ENCODE data around the gene RBPJ.
A peak's percentile ranks its signal among the peaks of the same experiment; 100 is the strongest.
"Not testable (repeated sequence)": the region's sequence is repeated elsewhere in the genome, so short reads cannot be mapped to it uniquely, and the experiment has no call there.

RBPJ gene

DNA sequence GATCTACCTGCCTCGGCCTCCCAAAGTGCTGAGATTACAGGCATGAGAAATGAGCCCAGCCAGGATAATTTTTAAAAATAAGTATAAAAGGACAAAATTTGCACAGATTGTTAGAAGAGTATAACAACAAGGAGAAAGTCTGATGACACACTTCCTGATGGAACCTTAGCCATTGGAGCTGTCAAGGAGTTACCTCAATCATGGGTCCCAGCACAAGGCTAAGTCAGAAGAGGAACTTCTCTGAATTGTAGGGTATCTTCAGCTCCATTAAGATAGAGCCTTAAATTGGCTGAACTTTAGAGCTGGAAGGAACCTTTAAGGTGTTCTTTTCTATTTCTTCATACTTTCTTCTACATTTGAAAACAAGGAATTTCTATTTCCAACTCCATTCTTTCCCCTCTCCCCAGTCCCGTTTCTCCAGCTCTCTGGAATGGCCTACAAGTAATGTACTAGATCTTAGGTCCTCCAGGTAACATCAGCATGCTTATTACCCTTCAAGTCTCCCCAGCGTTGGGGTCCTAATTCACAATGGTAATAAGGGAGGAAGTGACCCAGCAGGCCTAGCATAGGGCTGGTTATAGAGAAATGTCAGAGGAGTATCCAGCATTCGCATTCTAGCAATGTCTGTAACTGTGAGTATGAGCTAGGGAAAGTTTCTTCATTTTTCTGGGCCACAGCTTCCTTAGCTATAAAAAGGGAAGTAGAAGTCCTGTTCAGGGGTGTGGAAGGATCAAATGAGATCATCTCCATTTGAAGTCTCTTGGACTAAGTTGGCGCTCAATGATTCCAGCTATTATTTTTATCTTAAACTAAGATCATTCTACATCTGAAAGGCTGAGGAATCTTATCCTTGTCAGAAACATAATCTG lies 18.5 kb upstream of the RBPJ start:
- H3K4me3 ChIP-seq (ENCODE audit: low read length in 2 of 2): no peak overlapping the region
- peaks cover 6% of the 10 kb centered on the region for H3K4me1 ChIP-seq (ENCODE audit: control insufficient read depth, insufficient read depth, low read length)
- no peaks in the 10 kb centered on the region for H3K9me3 ChIP-seq (ENCODE audit: control insufficient read depth in 2 of 2, low read length in 2 of 2)
- H3K27me3 ChIP-seq (ENCODE audit: control insufficient read depth in 1 of 2, insufficient read depth in 2 of 2, low read length in 2 of 2): no peaks in the 10 kb centered on the region
- H3K9ac ChIP-seq (ENCODE audit: low read length in 2 of 2): no peak overlapping the region
- no peak overlapping the region for H3K27ac ChIP-seq (ENCODE audit: low read length)
- H3K36me3 ChIP-seq (ENCODE audit: control insufficient read depth in 2 of 2, insufficient read depth in 2 of 2, low read length in 2 of 2): no peaks in the 10 kb centered on the region

DNA sequence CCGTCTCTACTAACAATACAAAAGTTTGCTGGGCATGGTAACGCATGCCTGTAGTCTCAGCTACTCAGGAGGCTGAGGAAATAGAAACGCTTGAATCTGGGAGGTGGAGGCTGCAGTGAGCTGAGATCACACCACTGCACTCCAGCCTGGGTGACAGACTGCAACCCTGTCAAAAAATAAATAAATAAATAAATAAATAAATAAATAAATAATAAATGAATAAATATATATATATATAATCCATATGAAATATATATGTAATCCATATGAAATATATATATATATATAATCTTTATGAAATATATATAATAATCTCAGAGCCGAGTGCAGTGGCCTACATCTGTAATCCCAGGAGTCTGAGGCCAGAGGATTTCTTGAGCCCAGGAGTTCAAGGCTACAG lies 17.8 kb upstream of the RBPJ start:
- Histone ChIP-seq H3K9me3 (ENCODE audit: control insufficient read depth in 2 of 2, low read length in 2 of 2) (no peaks in the 10 kb centered on the region), H3K27ac (ENCODE audit: low read length) (no peak overlapping the region), H3K9ac (ENCODE audit: low read length in 2 of 2) (no peak overlapping the region), H3K4me3 (ENCODE audit: low read length in 2 of 2) (no peak overlapping the region), H3K4me1 (ENCODE audit: control insufficient read depth, insufficient read depth, low read length) (peaks cover 6% of the 10 kb centered on the region), H3K36me3 (ENCODE audit: control insufficient read depth in 2 of 2, insufficient read depth in 2 of 2, low read length in 2 of 2) (no peaks in the 10 kb centered on the region), H3K27me3 (ENCODE audit: control insufficient read depth in 1 of 2, insufficient read depth in 2 of 2, low read length in 2 of 2) (no peaks in the 10 kb centered on the region)

DNA sequence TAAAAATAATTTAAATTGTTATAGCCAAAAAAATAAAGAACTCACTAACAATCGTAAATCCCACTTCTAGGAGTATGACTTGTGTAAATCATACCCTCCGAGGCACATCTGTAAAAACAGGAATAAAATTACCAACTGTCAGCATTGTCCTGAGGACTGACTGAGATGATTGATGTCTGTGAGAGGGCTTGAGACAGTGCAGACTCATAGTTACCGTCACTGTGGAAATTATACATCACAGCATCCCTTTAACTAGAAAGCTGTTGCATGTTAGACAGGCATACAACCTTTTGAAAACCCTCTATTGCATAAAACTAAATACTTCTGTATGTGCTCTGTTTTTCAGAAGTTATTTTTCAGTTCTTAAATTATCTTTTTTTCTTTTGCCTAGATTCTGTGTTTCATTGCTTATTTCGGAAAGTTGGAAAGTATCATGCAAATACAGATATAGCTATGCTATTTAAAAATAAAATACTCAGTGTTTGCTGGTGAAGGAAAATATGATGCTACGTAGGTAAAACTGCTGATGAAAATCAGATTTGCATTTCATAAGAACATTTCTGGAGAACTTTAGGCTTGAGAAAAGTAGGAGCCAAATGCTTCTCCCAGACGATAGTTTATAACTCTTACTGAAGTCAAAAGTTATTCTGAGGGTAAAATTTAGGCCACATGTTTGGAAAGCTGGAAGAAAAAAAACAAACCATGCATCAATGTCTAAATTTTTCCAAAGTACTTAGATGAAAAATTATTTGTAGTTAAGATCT lies 13.6 kb upstream of the RBPJ start:
- H3K36me3 ChIP-seq (ENCODE audit: control insufficient read depth in 2 of 2, insufficient read depth in 2 of 2, low read length in 2 of 2): no peaks in the 10 kb centered on the region
- peaks cover 3% of the 10 kb centered on the region for H3K4me1 ChIP-seq (ENCODE audit: control insufficient read depth, insufficient read depth, low read length)
- no peak overlapping the region for H3K27ac ChIP-seq (ENCODE audit: low read length)
- no peaks in the 10 kb centered on the region for H3K9me3 ChIP-seq (ENCODE audit: control insufficient read depth in 2 of 2, low read length in 2 of 2)
- H3K27me3 ChIP-seq (ENCODE audit: control insufficient read depth in 1 of 2, insufficient read depth in 2 of 2, low read length in 2 of 2): no peaks in the 10 kb centered on the region
- no peak overlapping the region for H3K9ac ChIP-seq (ENCODE audit: low read length in 2 of 2)
- peak overlapping the region in 1 of 2 donors; percentile 27 for H3K4me3 ChIP-seq (ENCODE audit: low read length in 2 of 2)

DNA sequence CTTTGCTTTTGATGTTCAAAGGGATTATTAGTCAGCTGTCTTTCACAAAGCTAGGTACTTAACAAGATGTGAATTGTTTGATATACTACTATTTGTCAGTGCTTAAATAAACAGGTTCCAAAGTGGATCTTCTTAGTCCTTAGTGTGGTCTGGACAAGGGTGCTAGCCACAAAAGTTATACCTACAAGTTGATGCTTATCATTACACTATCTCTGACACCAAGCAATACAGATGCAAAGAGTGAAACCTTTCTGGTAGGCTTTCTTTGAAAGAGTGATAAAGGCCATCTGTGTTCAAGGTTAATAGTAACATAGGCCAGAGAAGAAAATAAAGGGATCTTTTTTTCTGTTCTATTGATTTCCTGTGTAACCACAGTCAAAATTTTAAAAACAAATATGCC lies 12.2 kb upstream of the RBPJ start:
- no peaks in the 10 kb centered on the region for H3K9me3 ChIP-seq (ENCODE audit: control insufficient read depth in 2 of 2, low read length in 2 of 2)
- H3K36me3 ChIP-seq (ENCODE audit: control insufficient read depth in 2 of 2, insufficient read depth in 2 of 2, low read length in 2 of 2): no peaks in the 10 kb centered on the region
- no peak overlapping the region for H3K9ac ChIP-seq (ENCODE audit: low read length in 2 of 2)
- no peak overlapping the region for H3K4me3 ChIP-seq (ENCODE audit: low read length in 2 of 2)
- H3K27ac ChIP-seq (ENCODE audit: low read length): no peak overlapping the region
- no peaks in the 10 kb centered on the region for H3K27me3 ChIP-seq (ENCODE audit: control insufficient read depth in 1 of 2, insufficient read depth in 2 of 2, low read length in 2 of 2)
- H3K4me1 ChIP-seq (ENCODE audit: control insufficient read depth, insufficient read depth, low read length): peaks cover 3% of the 10 kb centered on the region

DNA sequence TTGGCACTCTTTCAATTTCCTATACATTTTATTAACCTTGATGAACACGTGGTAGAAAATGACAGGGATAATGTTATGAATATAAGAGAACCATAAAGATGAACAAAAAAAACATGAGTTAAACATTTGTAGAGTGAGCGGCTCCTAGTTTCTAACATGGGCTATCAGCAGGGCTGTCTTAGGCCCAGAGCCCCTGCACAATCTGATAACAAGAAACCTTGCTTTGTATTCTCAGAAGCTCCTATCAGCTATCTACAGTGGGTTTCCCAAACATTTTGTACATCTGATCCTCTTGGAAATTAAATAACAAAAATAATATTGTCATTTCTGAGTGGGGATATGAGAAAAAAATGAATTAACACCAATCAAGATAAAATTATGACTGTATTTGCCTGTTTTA lies 10.6 kb upstream of the RBPJ start:
- Histone ChIP-seq H3K4me3 (ENCODE audit: low read length in 2 of 2) (no peak overlapping the region), H3K9ac (ENCODE audit: low read length in 2 of 2) (no peak overlapping the region), H3K36me3 (ENCODE audit: control insufficient read depth in 2 of 2, insufficient read depth in 2 of 2, low read length in 2 of 2) (no peaks in the 10 kb centered on the region), H3K27ac (ENCODE audit: low read length) (no peak overlapping the region), H3K27me3 (ENCODE audit: control insufficient read depth in 1 of 2, insufficient read depth in 2 of 2, low read length in 2 of 2) (no peaks in the 10 kb centered on the region), H3K4me1 (ENCODE audit: control insufficient read depth, insufficient read depth, low read length) (peaks cover 3% of the 10 kb centered on the region), H3K9me3 (ENCODE audit: control insufficient read depth in 2 of 2, low read length in 2 of 2) (no peaks in the 10 kb centered on the region)

DNA sequence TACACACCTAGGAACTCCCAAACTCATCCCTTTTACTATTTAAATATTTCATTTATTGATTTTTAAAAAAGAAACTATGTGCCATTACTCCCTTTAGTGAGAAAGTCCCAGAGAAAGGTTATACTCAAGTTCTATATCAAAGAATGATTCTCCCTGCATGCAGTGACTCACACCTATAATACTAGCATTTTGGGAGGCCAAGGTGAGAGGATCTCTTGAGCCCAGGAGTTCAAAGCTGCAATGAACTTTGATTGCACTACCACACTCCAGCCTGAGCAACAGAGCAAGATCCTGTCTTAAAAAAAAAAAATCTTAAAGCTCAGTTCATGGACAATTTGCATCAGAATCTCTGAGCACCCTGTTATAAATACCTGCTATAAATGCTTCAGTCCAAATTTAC lies 9.2 kb upstream of the RBPJ start:
- Histone ChIP-seq H3K36me3 (ENCODE audit: control insufficient read depth in 2 of 2, insufficient read depth in 2 of 2, low read length in 2 of 2) (no peaks in the 10 kb centered on the region), H3K4me3 (ENCODE audit: low read length in 2 of 2) (no peak overlapping the region), H3K9me3 (ENCODE audit: control insufficient read depth in 2 of 2, low read length in 2 of 2) (no peaks in the 10 kb centered on the region), H3K4me1 (ENCODE audit: control insufficient read depth, insufficient read depth, low read length) (peaks cover 3% of the 10 kb centered on the region), H3K27me3 (ENCODE audit: control insufficient read depth in 1 of 2, insufficient read depth in 2 of 2, low read length in 2 of 2) (no peaks in the 10 kb centered on the region), H3K9ac (ENCODE audit: low read length in 2 of 2) (no peak overlapping the region), H3K27ac (ENCODE audit: low read length) (no peak overlapping the region)

DNA sequence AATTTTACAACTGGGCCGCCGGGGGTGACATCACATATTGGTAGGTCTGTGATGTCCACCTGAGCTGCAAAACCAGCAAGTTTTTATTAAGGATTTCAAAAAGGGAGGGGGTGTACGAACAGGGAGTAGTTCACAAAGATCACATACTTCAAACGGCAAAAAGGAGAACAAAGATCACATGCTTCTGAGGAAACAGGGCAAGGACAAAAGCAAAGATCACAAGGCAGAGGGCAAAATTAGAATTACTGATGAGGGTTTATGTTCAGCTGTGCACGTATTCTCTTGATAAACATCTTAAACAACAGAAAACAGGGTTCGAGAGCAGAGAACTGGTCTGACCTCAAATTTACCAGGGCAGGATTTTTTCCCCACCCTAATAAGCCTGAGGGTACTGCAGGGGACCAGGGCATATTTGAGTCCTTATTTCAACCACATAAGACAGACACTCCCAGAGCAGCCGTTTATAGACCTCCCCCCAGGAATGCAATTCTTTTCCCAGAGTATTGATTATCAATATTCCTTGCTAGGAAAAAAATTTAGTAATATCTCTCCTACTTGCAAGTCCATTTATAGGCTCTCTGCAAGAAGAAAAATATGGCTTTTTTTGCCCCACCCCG lies 5.4 kb upstream of the RBPJ start:
- not testable (repeated sequence) for H3K4me3 ChIP-seq (ENCODE audit: low read length in 2 of 2); H3K36me3 ChIP-seq (ENCODE audit: control insufficient read depth in 2 of 2, insufficient read depth in 2 of 2, low read length in 2 of 2); H3K9me3 ChIP-seq (ENCODE audit: control insufficient read depth in 2 of 2, low read length in 2 of 2); H3K9ac ChIP-seq (ENCODE audit: low read length in 2 of 2); H3K27me3 ChIP-seq (ENCODE audit: control insufficient read depth in 1 of 2, insufficient read depth in 2 of 2, low read length in 2 of 2); H3K27ac ChIP-seq (ENCODE audit: low read length)
- H3K4me1 ChIP-seq (ENCODE audit: control insufficient read depth, insufficient read depth, low read length): peaks cover 13% of the 10 kb centered on the region

DNA sequence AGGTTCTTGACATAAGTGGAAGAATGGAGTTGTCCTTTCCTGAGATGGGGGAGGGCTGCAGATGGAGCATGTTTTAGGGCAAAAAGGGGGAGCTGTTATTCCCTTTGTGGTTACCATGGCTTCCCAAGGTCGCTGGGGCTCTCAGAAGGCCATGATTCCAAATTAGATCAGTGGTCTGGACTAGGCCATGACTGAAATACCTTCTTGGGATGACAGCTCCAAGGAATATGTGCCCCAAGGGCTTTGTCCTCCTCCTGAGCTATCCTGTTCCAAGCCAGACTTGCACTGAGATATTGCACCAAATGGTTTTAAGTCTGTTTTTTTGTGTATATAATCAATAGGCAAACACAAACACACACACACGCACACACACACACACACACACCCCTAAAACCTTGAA lies 3.0 kb upstream of the RBPJ start:
- Histone ChIP-seq H3K9ac (ENCODE audit: low read length in 2 of 2) (no peak overlapping the region), H3K9me3 (ENCODE audit: control insufficient read depth in 2 of 2, low read length in 2 of 2) (no peaks in the 10 kb centered on the region), H3K4me1 (ENCODE audit: control insufficient read depth, insufficient read depth, low read length) (peaks cover 20% of the 10 kb centered on the region), H3K27ac (ENCODE audit: low read length) (no peak overlapping the region), H3K27me3 (ENCODE audit: control insufficient read depth in 1 of 2, insufficient read depth in 2 of 2, low read length in 2 of 2) (no peaks in the 10 kb centered on the region), H3K4me3 (ENCODE audit: low read length in 2 of 2) (no peak overlapping the region), H3K36me3 (ENCODE audit: control insufficient read depth in 2 of 2, insufficient read depth in 2 of 2, low read length in 2 of 2) (no peaks in the 10 kb centered on the region)

DNA sequence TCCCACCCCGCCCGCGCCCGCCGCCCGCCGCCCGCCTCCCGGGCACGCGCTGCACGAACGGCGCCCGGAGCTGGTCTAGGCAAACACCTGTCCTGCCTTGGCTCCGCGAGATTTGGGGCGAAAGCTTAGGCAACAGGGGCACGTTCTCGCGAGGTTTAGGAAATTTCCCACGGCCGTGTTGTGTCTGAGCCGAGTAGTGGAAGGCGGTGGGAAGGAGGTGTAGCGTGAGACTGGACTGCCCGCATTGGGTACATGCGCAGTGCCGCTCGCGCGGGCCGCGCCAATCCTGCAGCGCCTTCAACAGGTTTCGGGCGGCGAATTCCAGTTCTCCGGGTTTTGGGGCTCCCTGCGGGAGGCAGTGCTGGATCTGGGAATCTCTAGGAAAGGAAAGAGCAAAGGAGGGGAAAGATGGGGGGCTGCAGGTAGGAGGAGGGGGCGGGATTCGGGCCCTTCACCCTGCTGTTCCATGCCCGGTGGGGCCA lies 1.3 kb upstream of the RBPJ start:
- Histone ChIP-seq H3K4me3 (ENCODE audit: low read length in 2 of 2) (peak overlapping the region; percentile 89 to 95), H3K27me3 (ENCODE audit: control insufficient read depth in 1 of 2, insufficient read depth in 2 of 2, low read length in 2 of 2) (no peaks in the 10 kb centered on the region), H3K9me3 (ENCODE audit: control insufficient read depth in 2 of 2, low read length in 2 of 2) (no peaks in the 10 kb centered on the region), H3K4me1 (ENCODE audit: control insufficient read depth, insufficient read depth, low read length) (peaks cover 20% of the 10 kb centered on the region), H3K9ac (ENCODE audit: low read length in 2 of 2) (peak overlapping the region; percentile 73 to 92), H3K36me3 (ENCODE audit: control insufficient read depth in 2 of 2, insufficient read depth in 2 of 2, low read length in 2 of 2) (no peaks in the 10 kb centered on the region), H3K27ac (ENCODE audit: low read length) (peak overlapping the region; percentile 84)

DNA sequence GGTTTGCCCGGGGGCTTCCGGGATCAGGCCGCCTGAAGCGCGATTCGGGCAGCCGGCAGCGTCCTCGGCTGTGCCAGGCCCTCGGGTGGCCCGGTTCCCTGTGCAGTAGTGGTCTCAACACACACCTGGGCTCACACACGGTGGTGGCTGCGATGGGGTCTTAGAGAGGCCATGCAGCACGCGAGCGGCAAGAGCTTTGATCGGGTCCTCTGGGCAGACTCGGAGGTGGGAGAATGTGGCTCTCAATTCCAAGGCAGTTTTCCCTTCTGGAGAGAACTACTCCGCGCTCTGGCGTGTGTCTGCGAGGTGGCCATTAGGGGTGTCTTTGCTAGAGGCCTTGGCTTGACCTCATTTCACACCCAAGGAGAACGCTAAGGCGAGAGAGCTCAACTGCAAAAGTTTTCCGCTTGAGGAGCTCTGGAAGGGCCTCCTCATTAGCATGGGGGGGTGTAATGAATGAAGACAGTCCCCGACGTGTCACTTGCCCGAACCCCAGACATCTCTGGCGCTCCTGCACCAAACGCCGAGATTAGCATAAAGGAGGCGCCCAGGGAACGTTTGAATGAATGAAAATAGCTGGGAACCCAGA lies 771 bp upstream of the RBPJ start:
- no peaks in the 10 kb centered on the region for H3K9me3 ChIP-seq (ENCODE audit: control insufficient read depth in 2 of 2, low read length in 2 of 2)
- H3K4me3 ChIP-seq (ENCODE audit: low read length in 2 of 2): peak overlapping the region; percentile 89 to 95
- peak overlapping the region; percentile 73 to 92 for H3K9ac ChIP-seq (ENCODE audit: low read length in 2 of 2)
- H3K27me3 ChIP-seq (ENCODE audit: control insufficient read depth in 1 of 2, insufficient read depth in 2 of 2, low read length in 2 of 2): no peaks in the 10 kb centered on the region
- peak overlapping the region; percentile 84 for H3K27ac ChIP-seq (ENCODE audit: low read length)
- peaks cover 20% of the 10 kb centered on the region for H3K4me1 ChIP-seq (ENCODE audit: control insufficient read depth, insufficient read depth, low read length)
- no peaks in the 10 kb centered on the region for H3K36me3 ChIP-seq (ENCODE audit: control insufficient read depth in 2 of 2, insufficient read depth in 2 of 2, low read length in 2 of 2)
